Measurements from ENCODE around the gene TIPRL.
"Not testable (repeated sequence)": the region's sequence is repeated elsewhere in the genome, so short reads cannot be mapped to it uniquely, and the experiment has no call there.

TIPRL gene

DNA sequence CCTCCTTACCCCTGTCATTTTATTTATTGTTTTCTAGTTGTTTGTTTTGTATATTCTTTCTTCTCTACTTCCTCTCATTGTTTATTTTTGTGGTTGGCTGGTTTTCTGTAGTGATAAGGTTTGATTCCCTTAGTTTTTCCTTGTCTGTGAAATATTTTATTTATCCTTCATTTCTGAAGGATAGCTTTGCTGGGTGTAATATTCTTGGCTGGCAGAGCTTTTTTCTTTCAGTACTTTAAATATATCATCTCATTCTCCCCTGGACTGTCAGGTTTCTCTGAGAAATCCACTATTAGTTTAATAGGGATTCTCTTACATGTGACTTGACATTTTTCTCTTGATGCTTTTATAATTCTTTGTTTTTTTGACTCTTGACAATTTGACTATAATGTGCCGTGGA is 18.8 kb upstream of the TIPRL start:
- DNase-seq: no peak

DNA sequence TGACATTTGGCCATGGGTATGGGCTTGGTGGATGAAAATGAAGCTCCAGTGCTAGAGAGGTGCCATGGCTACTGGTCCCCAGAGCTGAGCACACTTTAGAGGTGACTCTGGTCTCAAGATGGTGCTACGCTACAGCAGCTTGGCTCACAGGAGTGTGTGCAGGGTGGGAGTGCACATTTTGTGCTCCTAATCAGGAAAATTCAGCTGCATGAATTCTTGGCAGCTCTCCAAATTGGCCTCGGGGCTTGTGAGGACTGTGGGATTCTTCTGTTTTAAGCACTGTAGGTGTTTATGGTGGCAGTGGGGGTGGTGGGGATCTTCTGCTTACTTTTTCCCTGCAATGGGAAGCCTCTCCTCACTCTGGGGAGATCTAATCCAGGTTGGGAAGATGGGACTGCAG is 17.3 kb upstream of the TIPRL start:
- DNase-seq: no peak

DNA sequence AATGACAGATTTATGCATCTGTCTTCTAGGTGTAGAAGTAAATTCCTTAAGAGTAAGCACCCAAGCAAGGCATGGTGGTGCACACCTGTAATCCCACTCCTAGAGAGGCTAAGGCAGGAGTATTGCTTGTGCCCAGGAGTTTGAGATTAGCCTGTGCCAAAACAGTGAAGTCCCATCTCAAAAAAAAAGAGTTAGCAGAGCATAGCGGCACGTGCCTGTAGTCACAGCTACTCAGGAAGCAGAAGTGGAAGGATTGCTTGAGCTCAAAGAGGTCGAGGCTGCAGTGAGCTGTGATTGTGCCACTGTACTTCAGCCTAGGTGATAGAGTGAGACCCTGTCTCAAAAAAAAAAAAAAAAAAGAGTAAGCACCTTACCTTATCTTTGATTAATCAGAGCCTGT is 15.1 kb upstream of the TIPRL start:
- DNase-seq: no peak

DNA sequence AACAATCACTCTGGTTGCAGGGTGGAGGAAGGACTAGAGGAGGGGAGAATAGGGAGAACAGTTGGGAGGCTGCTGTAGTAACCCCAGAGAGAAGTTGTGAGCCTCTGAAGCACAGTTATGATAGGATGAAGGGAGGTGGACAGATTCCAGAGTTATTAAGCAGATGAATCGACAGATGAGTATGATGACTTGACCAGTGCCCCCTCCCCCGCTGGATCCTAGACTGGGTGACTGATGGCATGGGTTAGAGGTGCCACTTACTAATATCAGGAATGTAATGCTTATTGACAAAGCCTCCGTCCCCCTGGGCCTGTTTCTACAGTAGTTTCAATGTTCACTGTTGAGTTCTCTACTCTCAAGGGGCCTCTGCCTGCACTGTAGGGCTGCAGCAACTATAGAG is 14.0 kb upstream of the TIPRL start:
- no peak for DNase-seq

DNA sequence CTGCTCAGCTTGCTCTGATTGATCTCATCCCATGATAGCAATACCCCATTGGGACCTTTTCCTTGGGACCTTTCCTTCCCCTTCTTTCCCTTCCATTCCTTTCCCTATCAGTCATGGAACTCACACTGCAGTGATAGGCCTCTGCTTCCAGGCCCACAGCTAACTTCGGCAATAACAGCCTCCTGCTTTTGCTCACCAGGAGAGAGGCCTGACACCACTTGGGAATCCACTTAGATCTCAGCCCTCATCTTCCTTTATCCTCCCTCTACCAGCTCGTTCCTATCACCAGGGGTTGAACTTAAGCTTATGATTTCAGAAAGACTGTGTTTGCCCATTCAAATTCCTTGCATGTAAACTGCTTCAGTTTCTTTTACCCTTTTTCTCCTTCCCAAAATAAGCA is 11.0 kb upstream of the TIPRL start:
- no peak for DNase-seq

DNA sequence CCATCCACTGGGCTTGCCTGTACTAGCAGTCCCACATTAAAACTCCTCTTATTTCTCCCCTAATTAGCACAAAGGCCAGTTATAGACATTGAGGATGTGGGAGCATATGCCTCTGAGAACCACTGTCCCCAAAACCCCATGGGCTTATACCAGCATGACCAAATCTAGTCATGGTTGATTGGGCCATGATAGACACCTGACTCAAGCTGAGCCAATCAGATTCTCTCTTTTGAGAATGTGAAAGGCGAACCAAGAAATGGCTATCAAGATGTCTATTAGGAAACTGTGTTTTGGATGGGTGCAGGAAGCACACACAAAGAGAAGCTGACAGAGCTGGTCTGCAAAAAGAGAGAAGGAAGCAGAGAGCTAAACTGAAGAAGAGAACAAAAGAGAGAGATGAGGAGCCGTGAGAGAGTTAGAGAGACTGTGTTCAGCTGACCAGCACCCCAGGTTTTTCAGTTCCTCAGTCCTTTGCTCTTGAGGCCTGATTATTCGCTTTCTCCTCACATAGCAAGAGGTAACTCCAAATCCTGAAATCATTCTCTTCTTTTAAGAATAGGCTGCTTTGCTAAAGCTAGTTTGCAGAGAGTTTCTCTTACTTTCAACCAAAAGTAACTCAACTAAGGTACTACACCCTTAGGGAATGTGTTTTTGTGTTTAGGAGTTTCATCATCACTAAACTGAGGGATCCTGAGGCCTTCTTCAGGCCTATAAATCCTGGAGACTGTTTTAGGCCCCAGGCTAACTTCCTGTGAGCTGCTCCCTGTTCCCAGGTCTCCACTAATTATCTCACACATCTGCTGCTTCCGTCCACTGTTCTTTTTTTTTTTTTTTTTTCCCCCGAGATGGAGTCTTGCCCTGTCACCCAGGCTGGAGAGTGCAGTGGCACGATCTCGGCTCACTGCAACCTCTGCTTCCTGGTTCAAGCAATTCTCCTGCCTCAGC is 7.9 kb upstream of the TIPRL start:
- peak; percentile 7 for DNase-seq

DNA sequence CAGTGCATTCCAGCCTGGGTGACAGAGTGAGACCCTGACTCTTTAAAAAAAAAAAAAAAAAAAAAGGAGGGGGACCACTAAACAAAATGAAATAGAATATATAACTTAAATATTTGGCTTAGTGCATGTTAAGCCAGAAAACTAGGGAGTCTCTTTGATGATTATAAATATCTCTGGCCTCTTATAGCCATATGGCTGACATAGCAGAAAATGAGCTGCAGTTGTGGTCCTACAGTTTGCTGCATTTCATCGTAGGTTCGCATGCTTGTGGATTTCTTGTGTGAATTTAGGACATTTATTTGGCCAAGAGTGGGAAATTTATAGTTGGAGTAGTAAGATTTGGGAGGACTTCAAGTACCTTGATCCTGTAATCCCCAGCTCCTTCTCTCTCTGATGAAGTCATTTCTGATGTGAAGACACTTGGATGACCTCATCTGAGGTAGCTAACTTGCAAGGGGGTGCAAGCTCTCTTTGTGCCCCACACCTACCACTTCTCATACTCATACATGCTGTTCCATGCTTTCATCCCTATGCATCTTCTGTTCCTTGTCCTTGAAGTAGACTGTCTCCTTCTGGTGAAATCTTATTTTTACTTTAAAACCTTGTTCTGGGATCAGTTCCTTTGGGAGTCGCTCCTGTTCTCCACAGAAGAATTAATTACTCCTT is 6.4 kb upstream of the TIPRL start:
- DNase-seq: no peak

DNA sequence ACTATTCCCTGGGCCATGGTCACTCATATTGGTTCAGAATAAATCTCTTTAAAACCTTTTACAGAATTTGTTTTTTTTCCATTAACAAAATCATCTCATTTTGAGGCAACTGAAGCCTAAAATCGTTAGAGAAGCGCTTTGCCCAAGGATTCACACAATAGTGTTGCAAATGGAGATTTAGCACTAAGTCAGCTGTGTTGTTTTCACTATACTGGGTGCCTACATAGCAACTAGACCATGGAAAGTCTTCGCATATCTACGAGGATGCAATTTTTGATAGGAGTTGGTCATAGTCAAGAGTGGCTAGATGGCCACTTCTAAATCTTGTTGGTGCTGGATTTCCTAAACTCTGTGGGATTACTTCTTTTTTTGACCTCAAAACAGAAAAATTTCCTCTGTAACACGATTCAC is 530 bp upstream of the TIPRL start:
- no peak for DNase-seq

DNA sequence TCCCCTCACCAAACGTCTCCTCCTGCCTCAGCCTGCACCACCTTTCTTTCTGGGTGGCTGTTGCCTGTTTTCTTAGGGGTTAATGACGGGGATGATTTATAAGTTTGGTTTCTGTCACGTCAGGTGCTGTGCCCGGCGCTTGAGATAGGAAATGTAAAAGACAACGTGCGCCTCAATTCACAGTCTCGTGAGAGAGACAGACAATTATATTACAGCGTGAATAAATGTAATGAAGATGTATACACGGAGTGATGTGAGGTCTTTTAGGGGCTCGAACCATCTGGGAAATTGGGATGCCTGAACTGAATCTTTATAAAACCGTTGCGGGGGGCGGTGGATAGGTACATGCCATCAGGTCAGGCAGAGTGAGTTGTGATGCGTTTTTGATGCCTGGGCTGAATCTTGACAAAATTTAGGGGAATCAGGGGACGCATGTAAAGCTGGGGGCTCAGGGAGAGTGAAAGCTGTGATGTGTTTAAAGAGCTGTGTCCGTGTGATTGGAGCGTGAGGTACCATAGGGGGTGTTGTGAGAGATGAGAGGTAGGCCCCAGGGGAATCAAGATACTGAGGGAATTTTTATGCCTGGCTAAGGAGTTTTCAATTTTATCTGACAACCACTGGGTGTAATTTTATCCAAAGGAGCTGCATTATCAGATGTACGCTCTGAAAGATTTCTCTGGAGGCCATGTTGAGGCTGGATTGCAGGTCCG is 831 bp downstream of the TIPRL start:
- peak; percentile 48 for DNase-seq

DNA sequence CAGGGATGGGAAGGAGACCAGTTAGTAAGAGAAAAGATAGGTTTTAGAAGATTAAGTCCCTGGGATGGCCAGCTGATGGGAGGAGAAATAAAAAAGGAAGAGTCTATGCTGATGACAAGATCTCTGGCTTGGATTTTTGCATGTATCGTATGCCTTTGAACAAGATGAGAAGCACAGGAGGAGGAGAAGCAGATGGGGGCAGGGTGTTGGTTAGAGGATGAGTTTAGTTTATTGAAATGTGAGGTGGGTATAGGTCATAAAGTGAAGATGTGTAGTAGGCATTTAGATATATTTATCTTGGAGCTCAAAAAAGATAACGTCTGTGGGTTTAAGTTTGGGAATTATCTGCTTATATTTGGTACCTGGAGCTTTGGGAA is 1.4 kb downstream of the TIPRL start:
- peak; percentile 33 for DNase-seq

DNA sequence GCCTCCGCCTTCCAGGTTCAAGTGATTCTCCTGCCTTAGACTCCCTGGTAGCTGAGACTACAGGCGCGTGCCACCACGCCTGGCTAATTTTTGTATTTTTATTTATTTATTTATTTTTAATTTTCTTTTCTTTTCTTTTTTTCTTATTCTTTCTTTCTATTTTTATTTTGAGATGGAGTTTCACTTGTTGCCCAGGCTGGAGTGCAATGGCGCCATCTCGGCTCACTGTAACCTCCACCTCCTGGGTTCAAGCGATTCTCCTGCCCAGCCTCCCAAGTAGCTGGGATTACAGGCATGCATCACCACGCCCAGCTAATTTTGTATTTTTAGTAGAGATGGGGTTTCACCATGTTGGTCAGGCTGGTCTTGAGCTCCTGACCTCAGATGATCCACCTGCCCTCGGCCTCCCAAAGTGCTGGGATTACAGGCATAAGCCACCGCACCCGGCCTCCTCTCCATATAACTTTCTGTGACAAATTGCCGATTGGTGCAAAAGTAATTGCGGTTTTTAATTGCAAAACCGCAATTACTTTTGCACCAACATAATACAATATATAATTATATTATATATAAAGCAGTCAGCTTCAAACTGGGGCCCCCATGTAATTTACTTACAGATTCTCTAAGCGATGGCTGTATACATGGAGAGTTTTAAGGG is 2.4 kb downstream of the TIPRL start:
- DNase-seq: not testable (repeated sequence)

DNA sequence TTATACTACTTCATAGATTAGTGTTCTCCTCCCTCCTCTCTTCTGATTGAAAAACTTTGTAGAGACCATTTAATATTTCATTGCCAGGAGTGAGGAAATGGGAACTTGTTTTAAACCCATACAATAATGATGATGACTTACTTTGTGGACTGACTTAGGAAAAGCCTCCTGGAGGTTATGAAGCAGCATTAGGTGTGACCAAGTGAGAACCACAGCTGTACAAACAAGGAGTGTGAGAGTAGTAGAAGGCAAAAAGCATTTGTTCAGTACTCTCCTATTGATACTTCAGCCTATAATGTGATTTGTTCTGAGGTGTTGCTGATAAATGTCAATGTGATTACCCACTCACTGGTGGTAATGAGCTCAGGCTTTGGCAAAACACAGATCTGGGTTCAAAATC is 8.4 kb downstream of the TIPRL start:
- no peak for DNase-seq

DNA sequence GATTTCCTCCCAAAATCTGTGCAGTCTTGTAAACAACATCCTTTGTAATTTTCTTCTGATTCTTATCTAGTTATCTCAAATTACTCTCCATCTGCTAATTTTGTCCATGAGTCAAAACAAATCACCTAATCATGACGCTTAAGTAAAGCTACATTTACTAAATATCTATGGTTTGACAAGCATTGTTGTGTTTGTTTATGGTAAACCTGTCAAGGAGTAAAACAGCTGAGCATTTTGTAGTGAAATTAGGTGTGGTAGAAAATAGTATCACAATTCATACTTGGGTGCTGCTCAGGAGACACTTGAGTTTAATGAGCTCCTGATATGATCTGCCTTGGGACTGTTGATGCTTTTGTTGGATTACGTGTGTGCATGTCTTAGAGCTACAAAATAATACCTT is 11.6 kb downstream of the TIPRL start:
- peak; percentile 71 for DNase-seq

DNA sequence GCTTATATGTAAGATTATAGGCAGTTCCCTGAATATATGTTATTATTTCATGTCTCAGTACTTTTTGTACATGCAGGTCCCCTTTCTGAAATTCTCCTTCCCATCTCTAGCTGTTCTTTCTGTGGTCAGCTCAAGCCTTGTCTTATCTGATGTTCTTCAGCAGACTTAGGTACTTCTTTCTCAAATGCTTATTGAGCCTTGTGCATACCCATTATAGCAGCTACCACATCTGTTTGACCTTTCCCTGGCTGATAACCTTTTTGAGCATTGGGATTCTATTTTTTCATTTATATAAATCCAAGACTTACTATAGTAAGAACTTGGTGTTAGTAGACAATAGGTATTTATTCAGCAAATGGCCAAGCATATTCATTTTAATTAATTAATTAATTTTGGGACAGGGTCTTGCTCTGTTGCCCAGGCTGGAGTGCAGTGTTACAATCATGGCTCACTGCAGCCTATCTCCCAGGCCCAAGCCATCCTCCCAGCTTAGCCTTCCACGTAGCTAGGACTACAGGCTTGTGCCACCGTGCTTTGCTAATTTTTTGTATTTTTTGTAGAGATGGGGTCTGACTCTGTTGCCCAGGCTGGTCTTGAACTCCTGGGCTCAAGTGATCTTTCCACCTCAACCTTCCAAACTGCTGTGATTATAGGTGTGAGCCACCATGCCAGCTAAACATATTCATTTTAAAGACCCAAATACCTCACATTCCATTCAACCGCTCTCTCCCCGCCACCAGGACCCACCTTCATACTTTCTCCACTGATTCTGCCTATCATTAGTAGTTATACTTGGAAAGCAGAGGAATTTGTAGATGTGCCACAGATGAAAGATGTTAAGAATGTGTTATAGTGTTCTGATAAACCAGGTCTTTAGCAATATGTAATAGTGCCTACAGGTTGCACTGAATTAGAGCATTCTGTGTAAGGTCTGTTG is 16.7 kb downstream of the TIPRL start:
- DNase-seq: no peak

DNA sequence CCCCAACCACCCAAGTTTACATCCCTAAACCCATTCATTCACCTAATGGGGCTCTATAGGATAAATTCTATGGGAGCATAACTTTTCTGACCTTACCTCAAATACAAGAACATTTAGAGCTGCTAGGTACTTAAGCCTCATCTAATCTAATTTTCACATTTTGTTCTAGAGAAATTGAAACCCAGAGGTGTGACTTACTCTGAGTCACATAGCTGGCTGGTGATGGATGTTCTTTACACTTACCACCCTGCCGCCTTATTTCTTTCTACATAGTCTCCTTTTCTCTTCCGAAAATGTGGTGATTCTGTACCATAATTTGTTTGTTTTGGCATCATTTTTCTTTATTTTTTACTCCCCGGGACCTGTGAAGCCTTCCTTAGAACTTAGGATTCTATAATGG is 20.3 kb downstream of the TIPRL start:
- no peak for DNase-seq

DNA sequence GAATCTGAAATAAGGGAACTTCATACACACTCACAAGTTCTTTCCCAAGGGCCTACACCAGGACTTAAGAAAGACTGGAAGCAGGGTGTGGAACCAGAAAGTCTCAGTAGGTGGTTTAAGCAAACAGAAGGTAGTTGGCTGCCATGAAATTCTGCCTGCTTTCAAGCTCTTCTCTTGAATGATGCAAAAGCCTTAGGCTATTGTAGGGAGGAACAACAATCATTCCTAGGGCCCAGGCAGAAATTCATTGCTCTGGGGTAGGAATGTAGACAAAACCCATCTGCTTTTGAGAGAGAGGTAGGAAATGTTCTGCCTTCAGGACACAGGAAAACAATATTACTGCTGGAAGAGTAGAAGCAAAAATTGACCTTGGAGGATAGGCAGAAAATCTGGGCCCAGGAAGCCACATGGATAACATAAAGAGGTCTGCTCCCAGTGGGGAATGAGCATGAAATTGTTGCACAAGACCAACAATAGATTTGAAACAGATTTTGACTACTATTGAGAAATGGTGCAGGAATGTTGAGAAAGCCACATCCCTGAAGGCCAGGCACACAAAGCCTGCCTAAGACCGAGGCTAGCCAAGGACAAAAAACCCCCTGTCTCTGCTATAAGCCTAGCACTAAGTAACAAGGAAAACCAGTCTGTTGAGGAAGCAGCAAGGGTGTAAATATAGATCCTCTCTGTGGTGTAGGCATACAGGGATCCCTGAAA is 24.3 kb downstream of the TIPRL start:
- no peak for DNase-seq

DNA sequence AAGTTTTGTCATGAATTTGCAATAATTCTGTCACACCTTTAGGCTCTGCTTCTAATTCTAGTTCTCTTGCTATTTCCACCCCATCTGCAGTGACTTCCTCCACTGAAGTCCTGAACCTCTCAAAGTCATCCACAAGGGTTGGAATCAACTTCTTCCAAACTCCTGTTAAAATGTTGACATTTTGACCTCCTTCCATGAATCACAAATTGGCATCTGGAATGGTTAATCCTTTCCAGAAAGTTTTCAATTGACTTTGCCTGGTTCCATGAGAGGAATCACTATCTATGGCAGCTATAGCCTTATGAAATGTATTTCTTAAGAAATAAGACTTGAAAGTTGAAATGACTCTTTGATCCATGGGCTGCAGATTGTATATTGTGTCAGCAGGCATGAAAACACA is 27.3 kb downstream of the TIPRL start:
- no peak for DNase-seq

DNA sequence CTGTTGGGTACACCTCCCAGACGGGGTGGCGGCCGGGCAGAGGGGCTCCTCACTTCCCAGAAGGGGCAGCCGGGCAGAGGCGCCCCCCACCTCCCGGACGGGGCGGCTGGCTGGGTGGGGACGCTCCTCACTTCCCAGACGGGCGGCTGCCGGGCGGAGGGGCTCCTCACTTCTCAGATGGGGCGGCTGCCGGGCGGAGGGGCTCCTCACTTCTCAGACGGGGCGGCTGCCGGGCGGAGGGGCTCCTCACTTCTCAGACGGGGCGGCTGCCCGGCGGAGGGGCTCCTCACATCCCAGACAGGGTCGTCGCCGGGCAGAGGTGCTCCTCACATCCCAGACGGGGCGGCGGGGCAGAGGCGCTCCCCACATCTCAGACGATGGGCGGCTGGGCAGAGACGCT is 28.9 kb downstream of the TIPRL start:
- DNase-seq: not testable (repeated sequence)

DNA sequence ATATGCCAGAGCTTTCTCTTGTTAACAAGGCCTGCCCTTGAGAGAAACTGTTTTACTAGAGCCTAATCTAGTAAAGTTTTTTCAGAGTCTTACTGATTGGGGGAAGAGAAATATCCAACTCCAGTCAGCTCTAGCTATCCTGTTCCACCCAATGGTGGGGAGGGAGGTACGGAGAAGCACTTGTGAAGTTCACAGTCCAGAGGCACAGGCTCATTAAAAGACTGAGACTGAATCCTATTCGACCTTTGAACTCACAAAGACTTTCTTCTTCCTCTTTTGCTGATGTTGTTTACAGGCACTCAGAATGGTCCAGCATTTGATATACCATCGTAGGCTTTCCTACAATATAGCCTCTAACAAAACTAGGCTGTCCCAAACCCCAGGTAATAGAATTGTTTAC is 31.6 kb downstream of the TIPRL start:
- DNase-seq: no peak

DNA sequence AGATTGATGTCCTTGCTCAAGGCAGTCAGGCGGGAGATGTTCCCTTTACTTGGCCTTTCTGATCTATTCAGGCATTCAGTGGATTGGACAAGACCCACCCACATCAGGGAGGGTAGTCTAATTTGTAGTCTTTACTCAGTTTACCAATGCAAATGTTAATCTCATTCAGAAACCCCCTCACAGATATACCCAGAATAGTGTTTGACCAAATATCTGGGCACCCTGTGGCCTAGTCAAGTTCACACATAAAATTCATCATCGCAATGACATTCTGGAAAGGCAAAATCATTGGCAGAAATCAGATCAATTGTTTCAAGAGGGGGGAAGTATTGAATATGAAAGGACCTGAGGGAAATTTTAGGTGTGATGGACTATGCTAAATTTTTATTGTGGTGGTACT is 34.6 kb downstream of the TIPRL start:
- DNase-seq: no peak

DNA sequence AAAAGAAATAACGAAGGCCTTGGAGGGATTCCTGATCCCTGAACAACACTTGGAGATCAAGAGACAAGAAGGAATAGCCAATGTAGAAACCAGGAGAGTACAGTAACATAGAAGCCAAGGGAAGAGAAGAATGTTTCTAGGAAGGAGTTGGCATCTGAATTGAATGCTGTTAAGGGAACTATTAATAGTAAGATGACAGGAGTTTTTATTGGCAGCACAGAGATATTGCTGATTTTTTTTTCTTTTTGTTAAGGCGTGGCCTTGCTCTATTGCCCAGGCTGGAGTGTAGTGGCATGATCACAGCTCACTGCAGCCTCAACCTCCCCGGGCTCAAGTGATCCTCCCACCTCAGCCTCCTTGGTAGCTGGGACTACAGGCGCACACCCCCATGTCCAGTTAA is 37.4 kb downstream of the TIPRL start:
- no peak for DNase-seq

DNA sequence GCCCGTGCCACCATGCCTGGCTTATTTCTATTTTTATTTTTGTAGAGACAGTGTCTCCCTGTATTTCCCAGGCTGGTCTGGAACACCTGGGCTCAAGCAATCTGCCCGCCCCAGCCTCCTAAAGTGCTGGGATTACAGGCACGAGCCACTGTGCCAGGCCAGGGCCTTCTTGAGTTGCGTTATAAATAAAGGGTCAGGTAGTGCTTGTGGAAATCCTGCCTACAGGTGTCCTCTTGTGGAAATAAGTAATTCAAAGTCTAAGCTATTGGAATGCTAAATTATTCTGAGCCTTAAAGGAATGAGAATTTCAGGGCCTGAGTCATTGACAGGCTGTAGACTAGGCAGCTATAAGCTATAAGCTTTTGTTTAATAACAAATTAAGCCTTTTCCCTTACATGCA is 38.9 kb downstream of the TIPRL start:
- DNase-seq: no peak

All from NCI-H2171 treated with DMSO at 0.1 percent for 48 hours (cell line).